ENCODE measurements around the gene TDRD7. TPM values are rescaled to one million over a fixed set of nuclear protein-coding genes. Genes with fewer than 3 reads are reported as not detected.

The TDRD7 gene
- polyA plus RNA-seq, 1 donor from 2014 or later: 9.7 TPM

- no peaks in the 10 kb centered on the region for H4K20me1 ChIP-seq (ENCODE audit: insufficient read depth)
- no peaks in the 10 kb centered on the region for H3K9me2 ChIP-seq (ENCODE audit: insufficient read depth, low read length)
- no peaks in the 10 kb centered on the region for H3K79me2 ChIP-seq (replicated peaks; ENCODE audit: insufficient read depth, low read length)
- no peaks in the 10 kb centered on the region for H3K36me3 ChIP-seq (ENCODE audit: insufficient read depth, low read length)
- H3K27ac ChIP-seq (ENCODE audit: low read length): no peak overlapping the region
- no peaks in the 10 kb centered on the region for H3K27me3 ChIP-seq (ENCODE audit: insufficient read depth, low read depth, low read length)
- no peak overlapping the region for H3K4me3 ChIP-seq (ENCODE audit: low read length)
- H2AFZ ChIP-seq (ENCODE audit: low read depth, low read length): no peak overlapping the region
- H3K4me2 ChIP-seq (ENCODE audit: low read length): no peak overlapping the region
- no peak overlapping the region for H3K9ac ChIP-seq (ENCODE audit: low read length)
- no peaks in the 10 kb centered on the region for H3K9me3 ChIP-seq (ENCODE audit: low read length)
- H3F3A ChIP-seq (ENCODE audit: insufficient read depth, low read length, poor library complexity, severe bottlenecking): no peaks in the 10 kb centered on the region
- TF ChIP-seq RAD21 (conservative IDR thresholded peaks at IDR 0.05) (no peak), MXI1 (conservative IDR thresholded peaks at IDR 0.05; ENCODE audit: poor library complexity, severe bottlenecking) (no peak), EZH2 (IDR thresholded peaks at IDR 0.05; ENCODE audit: borderline replicate concordance, insufficient read depth, low read length, poor library complexity, severe bottlenecking) (no peak), POLR2AphosphoS5 (IDR thresholded peaks at IDR 0.05) (no peak), EP300 (conservative IDR thresholded peaks at IDR 0.05; ENCODE audit: poor library complexity, severe bottlenecking) (no peak), CTCF (IDR thresholded peaks at IDR 0.05; ENCODE audit: poor library complexity, severe bottlenecking) (no peak), TAF1 (IDR thresholded peaks at IDR 0.05; ENCODE audit: low read depth) (no peak), SMC3 (conservative IDR thresholded peaks at IDR 0.05; ENCODE audit: poor library complexity) (no peak)
- TF ChIP-seq, protein P1, sequence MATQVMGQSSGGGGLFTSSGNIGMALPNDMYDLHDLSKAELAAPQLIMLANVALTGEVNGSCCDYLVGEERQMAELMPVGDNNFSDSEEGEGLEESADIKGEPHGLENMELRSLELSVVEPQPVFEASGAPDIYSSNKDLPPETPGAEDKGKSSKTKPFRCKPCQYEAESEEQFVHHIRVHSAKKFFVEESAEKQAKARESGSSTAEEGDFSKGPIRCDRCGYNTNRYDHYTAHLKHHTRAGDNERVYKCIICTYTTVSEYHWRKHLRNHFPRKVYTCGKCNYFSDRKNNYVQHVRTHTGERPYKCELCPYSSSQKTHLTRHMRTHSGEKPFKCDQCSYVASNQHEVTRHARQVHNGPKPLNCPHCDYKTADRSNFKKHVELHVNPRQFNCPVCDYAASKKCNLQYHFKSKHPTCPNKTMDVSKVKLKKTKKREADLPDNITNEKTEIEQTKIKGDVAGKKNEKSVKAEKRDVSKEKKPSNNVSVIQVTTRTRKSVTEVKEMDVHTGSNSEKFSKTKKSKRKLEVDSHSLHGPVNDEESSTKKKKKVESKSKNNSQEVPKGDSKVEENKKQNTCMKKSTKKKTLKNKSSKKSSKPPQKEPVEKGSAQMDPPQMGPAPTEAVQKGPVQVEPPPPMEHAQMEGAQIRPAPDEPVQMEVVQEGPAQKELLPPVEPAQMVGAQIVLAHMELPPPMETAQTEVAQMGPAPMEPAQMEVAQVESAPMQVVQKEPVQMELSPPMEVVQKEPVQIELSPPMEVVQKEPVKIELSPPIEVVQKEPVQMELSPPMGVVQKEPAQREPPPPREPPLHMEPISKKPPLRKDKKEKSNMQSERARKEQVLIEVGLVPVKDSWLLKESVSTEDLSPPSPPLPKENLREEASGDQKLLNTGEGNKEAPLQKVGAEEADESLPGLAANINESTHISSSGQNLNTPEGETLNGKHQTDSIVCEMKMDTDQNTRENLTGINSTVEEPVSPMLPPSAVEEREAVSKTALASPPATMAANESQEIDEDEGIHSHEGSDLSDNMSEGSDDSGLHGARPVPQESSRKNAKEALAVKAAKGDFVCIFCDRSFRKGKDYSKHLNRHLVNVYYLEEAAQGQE (IDR thresholded peaks at IDR 0.05; ENCODE audit: borderline replicate concordance): no peak
Observed at GRCh38 chr9:97438666-97439065, 26.8 kb downstream of the TDRD7 start.

GRCh38 chr9:97440160-97440559 lies 28.3 kb downstream of the TDRD7 start:
- Histone ChIP-seq H3K36me3 (ENCODE audit: insufficient read depth, low read length) (no peaks in the 10 kb centered on the region), H3K9ac (ENCODE audit: low read length) (no peak overlapping the region), H3K4me3 (ENCODE audit: low read length) (no peak overlapping the region), H3K9me3 (ENCODE audit: low read length) (no peaks in the 10 kb centered on the region), H4K20me1 (ENCODE audit: insufficient read depth) (no peaks in the 10 kb centered on the region), H3K79me2 (replicated peaks; ENCODE audit: insufficient read depth, low read length) (no peaks in the 10 kb centered on the region), H3K27ac (ENCODE audit: low read length) (no peak overlapping the region), H2AFZ (ENCODE audit: low read depth, low read length) (no peak overlapping the region), H3F3A (ENCODE audit: insufficient read depth, low read length, poor library complexity, severe bottlenecking) (no peaks in the 10 kb centered on the region), H3K27me3 (ENCODE audit: insufficient read depth, low read depth, low read length) (no peaks in the 10 kb centered on the region), H3K9me2 (ENCODE audit: insufficient read depth, low read length) (no peaks in the 10 kb centered on the region), H3K4me2 (ENCODE audit: low read length) (no peak overlapping the region)
- no peak for TF ChIP-seq MXI1 (conservative IDR thresholded peaks at IDR 0.05; ENCODE audit: poor library complexity, severe bottlenecking)

DNA sequence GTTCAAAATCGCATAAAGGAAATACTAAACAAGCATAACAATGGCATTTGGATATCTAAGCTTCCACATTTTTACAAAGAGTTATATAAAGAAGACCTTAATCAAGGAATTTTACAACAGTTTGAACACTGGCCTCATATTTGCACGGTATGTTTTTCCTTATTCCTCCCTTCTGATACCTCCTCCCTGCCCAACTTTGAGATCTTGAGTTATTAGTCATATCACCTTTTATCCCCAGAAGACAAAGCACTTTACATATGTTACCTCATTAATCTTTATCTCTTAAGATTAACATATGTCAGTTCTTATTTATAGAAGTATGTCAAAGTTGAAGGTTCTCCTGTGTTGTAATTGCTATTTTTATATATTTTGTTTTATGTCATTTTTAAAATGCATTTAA lies 29.8 kb downstream of the TDRD7 start:
- Histone ChIP-seq H3F3A (ENCODE audit: insufficient read depth, low read length, poor library complexity, severe bottlenecking) (no peaks in the 10 kb centered on the region), H3K79me2 (replicated peaks; ENCODE audit: insufficient read depth, low read length) (no peaks in the 10 kb centered on the region), H3K9me2 (ENCODE audit: insufficient read depth, low read length) (no peaks in the 10 kb centered on the region), H2AFZ (ENCODE audit: low read depth, low read length) (no peak overlapping the region), H4K20me1 (ENCODE audit: insufficient read depth) (no peaks in the 10 kb centered on the region), H3K27me3 (ENCODE audit: insufficient read depth, low read depth, low read length) (no peaks in the 10 kb centered on the region), H3K4me3 (ENCODE audit: low read length) (no peak overlapping the region), H3K9me3 (ENCODE audit: low read length) (no peaks in the 10 kb centered on the region), H3K4me2 (ENCODE audit: low read length) (no peak overlapping the region), H3K36me3 (ENCODE audit: insufficient read depth, low read length) (no peaks in the 10 kb centered on the region), H3K9ac (ENCODE audit: low read length) (no peak overlapping the region), H3K27ac (ENCODE audit: low read length) (no peak overlapping the region)
- TF ChIP-seq CTCF (IDR thresholded peaks at IDR 0.05; ENCODE audit: poor library complexity, severe bottlenecking): no peak
- TF ChIP-seq MXI1 (conservative IDR thresholded peaks at IDR 0.05; ENCODE audit: poor library complexity, severe bottlenecking): no peak
- TF ChIP-seq, protein P1 (IDR thresholded peaks at IDR 0.05; ENCODE audit: borderline replicate concordance): no peak
